Astrocyte (in vitro differentiated cells and primary cell): ENCODE measurements around the gene KIN. TPM values are rescaled to one million over a fixed set of nuclear protein-coding genes. Genes with fewer than 3 reads are reported as not detected.

Experiments used
- DNase-seq: peaks from one replicate; pipeline ENCODE4 v3.0.0-alpha.2; 2010; ENCODE audit warnings: low read depth
- FAIRE-seq: peaks from 2 replicates; lab custom pipeline; 2011; peaks lifted over from hg19 to GRCh38; lab: Jason Lieb, UNC
- H2AFZ ChIP-seq: 2 replicates; pipeline ENCODE4 v1.6.0; 2012; ENCODE audit warnings: low read depth, low read length, inconsistent platforms
- H3K27ac ChIP-seq: 2 replicates; pipeline ENCODE4 v1.5.1; 2011; ENCODE audit warnings: low read depth, low read length, inconsistent platforms
- H3K27me3 ChIP-seq: 2 replicates; pipeline ENCODE4 v1.6.0; 2011; ENCODE audit warnings: low read length, inconsistent platforms; ENCODE audit not compliant: insufficient read depth
- H3K36me3 ChIP-seq: 2 replicates; pipeline ENCODE4 v1.5.1; 2011; ENCODE audit warnings: low read length, inconsistent platforms; ENCODE audit not compliant: insufficient read depth
- H3K4me1 ChIP-seq: 2 replicates; pipeline ENCODE4 v1.5.1; 2011; ENCODE audit warnings: low read length, inconsistent platforms; ENCODE audit not compliant: insufficient read depth
- H3K4me2 ChIP-seq: 2 replicates; pipeline ENCODE4 v1.6.0; 2012; ENCODE audit warnings: low read length, inconsistent platforms
- H3K4me3 ChIP-seq: 2 replicates; pipeline ENCODE4 v1.5.1; 2011; ENCODE audit warnings: low read depth, mild to moderate bottlenecking, low read length, inconsistent platforms; ENCODE audit not compliant: insufficient read depth
- H3K79me2 ChIP-seq: 2 replicates; pipeline ENCODE4 v1.6.0; 2012; ENCODE audit warnings: mild to moderate bottlenecking, low read length, inconsistent platforms; ENCODE audit not compliant: insufficient read depth
- H3K9ac ChIP-seq: 2 replicates; pipeline ENCODE4 v1.6.0; 2012; ENCODE audit warnings: mild to moderate bottlenecking, low read length, inconsistent platforms
- H3K9me3 ChIP-seq: 2 replicates; pipeline ENCODE4 v1.5.1; 2012; ENCODE audit warnings: low read depth, mild to moderate bottlenecking, low read length, inconsistent platforms; ENCODE audit not compliant: insufficient read depth
- H4K20me1 ChIP-seq: 2 replicates; pipeline ENCODE4 v1.6.0; 2012; ENCODE audit warnings: low read length, inconsistent platforms; ENCODE audit not compliant: insufficient read depth
- H3K27ac Mint-ChIP-seq: one replicate; pipeline ENCODE4 v1.8.0; 2021; ENCODE audit warnings: mild to moderate bottlenecking, mixed read lengths; ENCODE audit not compliant: unreplicated experiment
- H3K27me3 Mint-ChIP-seq: one replicate; pipeline ENCODE4 v1.8.0; 2021; ENCODE audit warnings: low read depth, mixed read lengths; ENCODE audit not compliant: unreplicated experiment
- H3K36me3 Mint-ChIP-seq: one replicate; pipeline ENCODE4 v1.8.0; 2021; ENCODE audit warnings: low read depth, mixed read lengths; ENCODE audit not compliant: unreplicated experiment
- H3K4me1 Mint-ChIP-seq: one replicate; pipeline ENCODE4 v1.8.0; 2021; ENCODE audit warnings: low read depth, mixed read lengths; ENCODE audit not compliant: unreplicated experiment
- H3K4me3 Mint-ChIP-seq: one replicate; pipeline ENCODE4 v1.8.0; 2021; ENCODE audit warnings: mild to moderate bottlenecking, moderate library complexity, mixed read lengths; ENCODE audit not compliant: unreplicated experiment
- H3K9me3 Mint-ChIP-seq: one replicate; pipeline ENCODE4 v1.8.0; 2021; ENCODE audit warnings: mild to moderate bottlenecking, mixed read lengths; ENCODE audit not compliant: unreplicated experiment
- CTCF ChIP-seq: IDR thresholded peaks from 2 replicates; pipeline ENCODE4 v1.5.1; 2011; ENCODE audit warnings: low read depth, mild to moderate bottlenecking, inconsistent platforms, low read length, moderate library complexity; ENCODE audit not compliant: insufficient read depth
- EZH2 ChIP-seq: IDR thresholded peaks from 2 replicates; pipeline ENCODE4 v1.6.1; 2012; ENCODE audit warnings: mild to moderate bottlenecking, low read length, inconsistent platforms; ENCODE audit not compliant: insufficient read depth
- total RNA-seq: library from RNA; stranded (reverse); gene quantifications from 2 replicates; pipeline ENCODE4 v1.2.1, GENCODE V29; 2021

The KIN gene
- total RNA-seq, 1 donor from 2014 or later: 14.1 TPM

- no peak overlapping the region for H3K27ac ChIP-seq
Measured at GRCh38 chr10:7704071-7705016, 83.4 kb downstream of the KIN start.

GRCh38 chr10:7703140-7703539, 84.7 kb downstream of the KIN start, which contains the start of gene ITIH2:
ITIH2 (plus strand) TSS chr10:7703316; CDS start chr10:7703435, 119 bp downstream.
- H3K4me3 Mint-ChIP-seq: no peak within 1 kb of the TSS
- Histone ChIP-seq H3K36me3 (no peaks in the 10 kb centered on the region), H3K9ac (no peak within 1 kb of the TSS), H3K27ac (no peak within 1 kb of the TSS), H3K4me3 (no peak within 1 kb of the TSS), H4K20me1 (no peaks in the 10 kb centered on the region), H2AFZ (no peak within 1 kb of the TSS), H3K4me1 (no peaks in the 10 kb centered on the region), H3K27me3 (peaks cover 5% of the 10 kb centered on the region), H3K9me3 (no peaks in the 10 kb centered on the region), H3K4me2 (no peak within 1 kb of the TSS), H3K79me2 (no peaks in the 10 kb centered on the region)
- H3K36me3 Mint-ChIP-seq: no peaks in the 10 kb centered on the region
- TF ChIP-seq CTCF (no peak), EZH2 (no peak)
- H3K4me1 Mint-ChIP-seq: no peaks in the 10 kb centered on the region
- peaks cover 19% of the 10 kb centered on the region for H3K27me3 Mint-ChIP-seq
- DNase-seq (no peak), FAIRE-seq (no peak)
- H3K27ac Mint-ChIP-seq: no peak within 1 kb of the TSS
- peaks cover 2% of the 10 kb centered on the region for H3K9me3 Mint-ChIP-seq

More at GRCh38 chr10:7704071-7705016, 83.4 kb downstream of the KIN start:
- no peaks in the 10 kb centered on the region for H4K20me1 ChIP-seq
- Mint-ChIP-seq H3K27ac (no peak overlapping the region), H3K27me3 (peaks cover 17% of the 10 kb centered on the region), H3K4me1 (no peaks in the 10 kb centered on the region), H3K9me3 (peaks cover 2% of the 10 kb centered on the region), H3K4me3 (no peak overlapping the region), H3K36me3 (no peaks in the 10 kb centered on the region)
- H3K9ac ChIP-seq: no peak overlapping the region
- H3K36me3 ChIP-seq: no peaks in the 10 kb centered on the region
- TF ChIP-seq CTCF: no peak
- no peak for TF ChIP-seq EZH2
- no peaks in the 10 kb centered on the region for H3K79me2 ChIP-seq
- FAIRE-seq (no peak), DNase-seq (no peak)
- H3K4me2 ChIP-seq: no peak overlapping the region
- no peak overlapping the region for H2AFZ ChIP-seq
- H3K9me3 ChIP-seq: no peaks in the 10 kb centered on the region
- no peaks in the 10 kb centered on the region for H3K4me1 ChIP-seq
- H3K27me3 ChIP-seq: peaks cover 5% of the 10 kb centered on the region
- H3K4me3 ChIP-seq: no peak overlapping the region
